ENCODE results near the gene VAV3.
"Not testable (repeated sequence)": the region's sequence is repeated elsewhere in the genome, so short reads cannot be mapped to it uniquely, and the experiment has no call there.

The VAV3 gene

GRCh38 chr1:107741242-107741641, 223.7 kb downstream of the VAV3 start:
- no peak for DNase-seq (ENCODE audit: low read depth in 2 of 2)

- no peak for DNase-seq (ENCODE audit: low read depth in 2 of 2)
Measured at GRCh38 chr1:107740579-107740978, 224.4 kb downstream of the VAV3 start.

- DNase-seq (ENCODE audit: low read depth in 2 of 2): no peak
Measured at GRCh38 chr1:107739651-107740050, 225.3 kb downstream of the VAV3 start.

GRCh38 chr1:107739201-107739600, 225.8 kb downstream of the VAV3 start:
- no peak for DNase-seq (ENCODE audit: low read depth in 2 of 2)

GRCh38 chr1:107733401-107733800, 231.6 kb downstream of the VAV3 start:
- not testable (repeated sequence) for DNase-seq (ENCODE audit: low read depth in 2 of 2)

- DNase-seq (ENCODE audit: low read depth in 2 of 2): no peak
Measured at GRCh38 chr1:107727866-107728265, 237.1 kb downstream of the VAV3 start.

GRCh38 chr1:107726860-107727259, 238.1 kb downstream of the VAV3 start:
- no peak for DNase-seq (ENCODE audit: low read depth in 2 of 2)

GRCh38 chr1:107724648-107725047, 240.3 kb downstream of the VAV3 start:
- no peak for DNase-seq (ENCODE audit: low read depth in 2 of 2)

- DNase-seq (ENCODE audit: low read depth in 2 of 2): not testable (repeated sequence)
Measured at GRCh38 chr1:107720210-107720609, 244.8 kb downstream of the VAV3 start.

- no peak for DNase-seq (ENCODE audit: low read depth in 2 of 2)
Measured at GRCh38 chr1:107710005-107710404, 255.0 kb downstream of the VAV3 start.

GRCh38 chr1:107707111-107707510, 257.9 kb downstream of the VAV3 start:
- DNase-seq (ENCODE audit: low read depth in 2 of 2): no peak

GRCh38 chr1:107706182-107706581, 258.8 kb downstream of the VAV3 start:
- no peak for DNase-seq (ENCODE audit: low read depth in 2 of 2)

GRCh38 chr1:107704911-107705310, 260.1 kb downstream of the VAV3 start:
- no peak for DNase-seq (ENCODE audit: low read depth in 2 of 2)

- DNase-seq (ENCODE audit: low read depth in 2 of 2): no peak
Measured at GRCh38 chr1:107702946-107703571, 261.9 kb downstream of the VAV3 start.

- DNase-seq (ENCODE audit: low read depth in 2 of 2): not testable (repeated sequence)
Measured at GRCh38 chr1:107700651-107701050, 264.3 kb downstream of the VAV3 start.

- DNase-seq (ENCODE audit: low read depth in 2 of 2): no peak
Measured at GRCh38 chr1:107698161-107698560, 266.8 kb downstream of the VAV3 start.

GRCh38 chr1:107695341-107695740, 269.6 kb downstream of the VAV3 start:
- no peak for DNase-seq (ENCODE audit: low read depth in 2 of 2)

GRCh38 chr1:107692580-107693345, 272.2 kb downstream of the VAV3 start:
- no peak for DNase-seq (ENCODE audit: low read depth in 2 of 2)

- no peak for DNase-seq (ENCODE audit: low read depth in 2 of 2)
Measured at GRCh38 chr1:107691540-107691939, 273.4 kb downstream of the VAV3 start.

- DNase-seq (ENCODE audit: low read depth in 2 of 2): no peak
Measured at GRCh38 chr1:107690491-107690890, 274.5 kb downstream of the VAV3 start.

GRCh38 chr1:107689733-107690132, 275.2 kb downstream of the VAV3 start:
- no peak for DNase-seq (ENCODE audit: low read depth in 2 of 2)

- DNase-seq (ENCODE audit: low read depth in 2 of 2): no peak
Measured at GRCh38 chr1:107689159-107689558, 275.8 kb downstream of the VAV3 start.

Measured in stimulated activated CD8-positive, alpha-beta memory T cell treated with anti-CD3 and anti-CD28 coated beads, Interleukin-15, amount 100 ng/mL, for 4 hours (primary cell).